SK-N-SH (cell line): ENCODE results near the gene ATG16L2. TPM values are rescaled to one million over a fixed set of nuclear protein-coding genes. Genes with fewer than 3 reads are reported as not detected.

ENCODE experiments used
- CTCF ChIA-PET: fragments of 300-600, 350-600 bp; formaldehyde crosslinking; extraction: SDS; loops from one replicate; lab custom pipeline; 2021; lab: Yijun Ruan, JAX
- POLR2A ChIA-PET: fragments of 350-600 bp; sonication (Branson Sonifier 250); formaldehyde crosslinking; extraction: SDS; loops from one replicate; lab custom pipeline; 2020; ENCODE audit warnings: antibody characterized with exemption, inconsistent platforms; lab: Yijun Ruan, JAX
- DNase-seq: peaks from one replicate; pipeline ENCODE4 v3.0.0; 2012
- H2AFZ ChIP-seq: fragments of 200-600 bp; sonication (generic); 2 replicates; pipeline ENCODE4 v1.8.1; 2016; ENCODE audit warnings: antibody characterized with exemption, mild to moderate bottlenecking, low read depth
- H3F3A ChIP-seq: fragments of 200-600 bp; sonication (generic); replicated peaks from 2 replicates; pipeline ENCODE3; 2016; ENCODE audit warnings: antibody characterized with exemption, mild to moderate bottlenecking; ENCODE audit not compliant: insufficient read depth
- H3K27ac ChIP-seq, 2 experiments: fragments of 200-500 bp in 1 of 2; fragments of 200-600 bp in 1 of 2; sonication (Bioruptor generic) in 1 of 2; sonication (generic), shearing (Covaris generic) in 1 of 2; 2 replicates each; pipeline versions ENCODE4 v1.5.1 to v1.6.1; 2014 to 2016; ENCODE audit warnings: low read depth in 2 of 2, inconsistent platforms in 1 of 2, low read length in 1 of 2, mild to moderate bottlenecking in 1 of 2, mixed read lengths in 1 of 2
- H3K27me3 ChIP-seq: fragments of 200-600 bp; sonication (generic), shearing (Covaris generic); 2 replicates; pipeline ENCODE4 v1.6.1; 2016; ENCODE audit warnings: mixed run types; ENCODE audit not compliant: insufficient read depth
- H3K36me3 ChIP-seq, 2 experiments: fragments of 200-500 bp in 1 of 2; fragments of 200-600 bp in 1 of 2; sonication (Bioruptor generic) in 1 of 2; sonication (generic) in 1 of 2; replicated peaks in 1 of 2; 2 replicates each; pipeline versions ENCODE3 to v1.5.1; 2014 to 2016; ENCODE audit warnings: low read length in 1 of 2, mild to moderate bottlenecking in 1 of 2; ENCODE audit not compliant: insufficient read depth in 2 of 2, control insufficient read depth in 1 of 2
- H3K4me1 ChIP-seq, 2 experiments: fragments of 200-500 bp in 1 of 2; fragments of 200-600 bp in 1 of 2; sonication (Bioruptor generic) in 1 of 2; sonication (generic), shearing (Covaris generic) in 1 of 2; 2 replicates each; pipeline versions ENCODE4 v1.5.1 to v1.6.1; 2014 to 2016; ENCODE audit warnings: low read depth in 1 of 2, low read length in 1 of 2, mixed run types in 1 of 2; ENCODE audit not compliant: insufficient read depth in 2 of 2, control insufficient read depth in 1 of 2
- H3K4me2 ChIP-seq: fragments of 200-600 bp; sonication (generic), shearing (Covaris generic); 2 replicates; pipeline ENCODE4 v1.6.1; 2017; ENCODE audit warnings: mixed run types
- H3K4me3 ChIP-seq, 2 experiments: fragments of 200-500 bp in 1 of 2; fragments of 200-600 bp in 1 of 2; sonication (Bioruptor generic) in 1 of 2; sonication (generic), shearing (Covaris generic) in 1 of 2; 2 replicates each; pipeline versions ENCODE4 v1.5.1 to v1.8.1; 2014 to 2016; ENCODE audit warnings: low read depth in 2 of 2, inconsistent platforms in 1 of 2, low read length in 1 of 2, mild to moderate bottlenecking in 1 of 2, mixed read lengths in 1 of 2, moderate library complexity in 1 of 2
- H3K79me2 ChIP-seq: fragments of 200-600 bp; sonication (generic); 2 replicates; pipeline ENCODE4 v1.8.1; 2017; ENCODE audit warnings: mild to moderate bottlenecking; ENCODE audit not compliant: insufficient read depth
- H3K9ac ChIP-seq: fragments of 200-600 bp; sonication (generic); 2 replicates; pipeline ENCODE4 v1.6.1; 2017; ENCODE audit warnings: mixed run types
- H3K9me2 ChIP-seq: fragments of 200-600 bp; sonication (generic); 2 replicates; pipeline ENCODE4 v1.6.1; 2017; ENCODE audit warnings: mixed run types
- H3K9me3 ChIP-seq: fragments of 200-600 bp; sonication (generic); 2 replicates; pipeline ENCODE4 v1.6.1; 2017; ENCODE audit warnings: mixed run types, mild to moderate bottlenecking, moderate library complexity
- H4K20me1 ChIP-seq: fragments of 200-600 bp; sonication (generic); 2 replicates; pipeline ENCODE4 v1.6.1; 2017; ENCODE audit warnings: mild to moderate bottlenecking, mixed run types; ENCODE audit not compliant: insufficient read depth
- FOXM1 ChIP-seq: IDR thresholded peaks from 2 replicates; pipeline ENCODE4 v1.4.0; 2012; ENCODE audit warnings: low read depth, mild to moderate bottlenecking
- JUND ChIP-seq: IDR thresholded peaks from 2 replicates; pipeline ENCODE4 v1.4.0; 2012
- MXI1 ChIP-seq: IDR thresholded peaks from 2 replicates; pipeline ENCODE4 v1.6.1; 2012; ENCODE audit warnings: mild to moderate bottlenecking, low read depth, low read length, improper control_type of control experiment
- NFIC ChIP-seq: IDR thresholded peaks from 2 replicates; pipeline ENCODE4 v1.4.0; 2012; ENCODE audit warnings: borderline replicate concordance
- POLR2AphosphoS5 ChIP-seq: IDR thresholded peaks from 2 replicates; pipeline ENCODE4 v1.6.1; 2012; ENCODE audit warnings: low read depth, low read length
- RCOR1 ChIP-seq: fragments of 150-350 bp; IDR thresholded peaks from 2 replicates; pipeline ENCODE4 v1.6.1; 2017; ENCODE audit warnings: antibody characterized with exemption, low read length
- RFX5 ChIP-seq: IDR thresholded peaks from 2 replicates; pipeline ENCODE4 v1.6.1; 2012; ENCODE audit warnings: mild to moderate bottlenecking, improper control_type of control experiment, low read length
- RXRA ChIP-seq: IDR thresholded peaks from 2 replicates; pipeline ENCODE4 v1.4.0; 2012; ENCODE audit warnings: low read depth, mild to moderate bottlenecking, borderline replicate concordance
- TEAD4 ChIP-seq: IDR thresholded peaks from 2 replicates; pipeline ENCODE4 v1.4.0; 2012; ENCODE audit warnings: mild to moderate bottlenecking, borderline replicate concordance; ENCODE audit not compliant: insufficient read depth
- WGBS: methylation state at CpG from one replicate; pipeline ENCODE4 v1.1.6; 2017; ENCODE audit warnings: low lambda C conversion rate; 5-methylcytosine and 5-hydroxymethylcytosine counted together
- polyA plus RNA-seq, 3 experiments: library from polyadenylated mRNA; depleted of rRNA; stranded (reverse); fragments of >200 nt; gene quantifications; 2 replicates each; pipeline ENCODE4 v1.2.3, GENCODE V29; 2012
- TF ChIP-seq, protein P1 (sequence below): IDR thresholded peaks from 2 replicates; pipeline ENCODE4; 2012
- TF ChIP-seq, protein P2 (sequence below): fragments of 150-350 bp; IDR thresholded peaks from 2 replicates; pipeline ENCODE4 v1.6.1; 2016; ENCODE audit warnings: mild to moderate bottlenecking, low read depth, low read length

The ATG16L2 gene
- polyA plus RNA-seq, 1 of the 3 experiments (the other 2 are of a cell fraction), result 26.9 TPM

DNA sequence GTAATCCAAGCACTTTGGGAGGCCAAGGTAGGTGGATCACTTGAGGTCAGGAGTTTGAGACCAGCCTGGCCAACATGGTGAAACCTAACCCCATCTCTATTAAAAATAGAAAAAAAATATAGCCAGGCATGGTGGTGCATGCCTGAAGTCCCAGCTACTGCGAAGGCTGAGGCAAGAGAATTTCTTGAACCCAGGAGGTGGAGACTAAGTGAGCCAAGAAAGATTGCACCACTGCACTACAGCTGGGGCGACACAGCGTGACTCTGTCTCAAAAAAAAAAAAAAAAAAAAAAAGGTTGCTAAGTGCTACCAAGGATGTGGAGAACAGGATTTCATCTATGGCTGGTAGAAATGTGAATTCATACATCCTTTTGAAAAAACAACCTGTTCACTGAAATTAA, 36.6 kb downstream of the ATG16L2 start:
- Histone ChIP-seq H3K4me1 (no peaks in the 10 kb centered on the region), H4K20me1 (no peaks in the 10 kb centered on the region), H3K27ac (no peak overlapping the region), H3K9me2 (no peaks in the 10 kb centered on the region), H3K9ac (no peak overlapping the region), H2AFZ (no peak overlapping the region), H3K27me3 (no peaks in the 10 kb centered on the region), H3F3A (peaks cover 4% of the 10 kb centered on the region), H3K9me3 (no peaks in the 10 kb centered on the region), H3K36me3 (peaks cover 0 to 4% of the 10 kb centered on the region in 2 experiments), H3K79me2 (no peaks in the 10 kb centered on the region), H3K4me3 (no peak overlapping the region), H3K4me2 (no peak overlapping the region)
- WGBS, result 88% methylated on average over 3 of the region's 3 CpGs
- ChIA-PET CTCF (interaction anchor here (1.4 to 2.5 kb wide), 2 partner anchors 20 to 328 kb away, joined by 3 to 8 read pairs; no protein-coding TSS in a partner anchor), POLR2A (no interaction called here)
- no peak for DNase-seq
- TF ChIP-seq RCOR1, result no peak
- TF ChIP-seq RFX5, result no peak
- TF ChIP-seq NFIC, result no peak
- no peak for TF ChIP-seq TEAD4
- TF ChIP-seq, protein P1, sequence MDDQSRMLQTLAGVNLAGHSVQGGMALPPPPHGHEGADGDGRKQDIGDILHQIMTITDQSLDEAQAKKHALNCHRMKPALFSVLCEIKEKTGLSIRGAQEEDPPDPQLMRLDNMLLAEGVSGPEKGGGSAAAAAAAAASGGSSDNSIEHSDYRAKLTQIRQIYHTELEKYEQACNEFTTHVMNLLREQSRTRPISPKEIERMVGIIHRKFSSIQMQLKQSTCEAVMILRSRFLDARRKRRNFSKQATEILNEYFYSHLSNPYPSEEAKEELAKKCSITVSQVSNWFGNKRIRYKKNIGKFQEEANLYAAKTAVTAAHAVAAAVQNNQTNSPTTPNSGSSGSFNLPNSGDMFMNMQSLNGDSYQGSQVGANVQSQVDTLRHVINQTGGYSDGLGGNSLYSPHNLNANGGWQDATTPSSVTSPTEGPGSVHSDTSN, result no peak
- TF ChIP-seq RXRA, result no peak
- TF ChIP-seq FOXM1, result no peak
- TF ChIP-seq POLR2AphosphoS5, result no peak

DNA sequence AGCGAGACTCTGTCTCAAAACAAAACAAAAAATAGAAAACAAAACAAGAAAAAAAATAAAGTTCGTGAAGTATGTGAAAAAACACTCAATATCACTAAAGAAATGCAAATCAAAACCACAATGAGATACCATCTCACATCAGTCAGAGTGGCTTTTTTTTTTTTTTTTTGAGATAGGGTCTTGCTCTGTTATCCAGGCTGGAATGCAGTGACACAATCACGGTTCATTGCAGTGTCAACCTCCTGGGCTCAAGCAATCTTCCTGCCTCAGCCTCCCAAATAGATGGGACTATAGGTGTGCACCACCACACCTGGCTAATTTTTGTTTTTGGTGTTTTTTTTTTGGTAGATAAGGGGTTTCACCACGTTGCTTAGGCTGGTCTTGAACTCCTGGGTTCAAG, 37.5 kb downstream of the ATG16L2 start:
- peaks cover 0 to 3% of the 10 kb centered on the region in 2 experiments; a peak in 1 of 4 replicates for H3K4me1 ChIP-seq
- 89% methylated on average over 4 of the region's 4 CpGs for WGBS
- POLR2A ChIA-PET, result no interaction called here
- no peak overlapping the region for H3K9ac ChIP-seq
- DNase-seq, result no peak
- H3F3A ChIP-seq, result peaks cover 8% of the 10 kb centered on the region
- peaks cover 0 to 4% of the 10 kb centered on the region in 2 experiments for H3K36me3 ChIP-seq
- H3K79me2 ChIP-seq, result no peaks in the 10 kb centered on the region
- H3K27ac ChIP-seq, result no peak overlapping the region
- H3K9me2 ChIP-seq, result no peaks in the 10 kb centered on the region
- no peak overlapping the region for H3K4me3 ChIP-seq
- no peaks in the 10 kb centered on the region for H3K9me3 ChIP-seq
- TF ChIP-seq JUND (no peak), MXI1 (no peak), RXRA (no peak)
- TF ChIP-seq, protein P2, sequence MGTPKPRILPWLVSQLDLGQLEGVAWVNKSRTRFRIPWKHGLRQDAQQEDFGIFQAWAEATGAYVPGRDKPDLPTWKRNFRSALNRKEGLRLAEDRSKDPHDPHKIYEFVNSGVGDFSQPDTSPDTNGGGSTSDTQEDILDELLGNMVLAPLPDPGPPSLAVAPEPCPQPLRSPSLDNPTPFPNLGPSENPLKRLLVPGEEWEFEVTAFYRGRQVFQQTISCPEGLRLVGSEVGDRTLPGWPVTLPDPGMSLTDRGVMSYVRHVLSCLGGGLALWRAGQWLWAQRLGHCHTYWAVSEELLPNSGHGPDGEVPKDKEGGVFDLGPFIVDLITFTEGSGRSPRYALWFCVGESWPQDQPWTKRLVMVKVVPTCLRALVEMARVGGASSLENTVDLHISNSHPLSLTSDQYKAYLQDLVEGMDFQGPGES, result no peak
- H3K4me2 ChIP-seq, result no peak overlapping the region
- H2AFZ ChIP-seq, result no peak overlapping the region
- no peaks in the 10 kb centered on the region for H4K20me1 ChIP-seq
- CTCF ChIA-PET, result interaction anchor here (1.4 kb wide), 1 partner anchor 327 kb away, joined by 3 read pairs; no protein-coding TSS in a partner anchor
- H3K27me3 ChIP-seq, result no peaks in the 10 kb centered on the region
